NCI-H1105 treated with DMSO at 0.1 percent for 48 hours (cell line): ENCODE results near the gene DUSP3.

Experiments
- DNase-seq: peaks from one replicate; lab custom pipeline; 2025; lab: John Stamatoyannopoulos, UW

The DUSP3 gene

GRCh38 chr17:43768943-43769342 is 9.8 kb downstream of the DUSP3 start:
- DNase-seq: no peak

- no peak for DNase-seq
Measured at GRCh38 chr17:43768382-43768781, 10.4 kb downstream of the DUSP3 start.

- DNase-seq: no peak
Measured at GRCh38 chr17:43767713-43768059, 11.1 kb downstream of the DUSP3 start.

GRCh38 chr17:43767053-43767712 is 11.6 kb downstream of the DUSP3 start:
- DNase-seq: no peak

- DNase-seq: peak; percentile 35
Measured at GRCh38 chr17:43766413-43767052, 12.2 kb downstream of the DUSP3 start.

GRCh38 chr17:43760254-43760852 is 18.4 kb downstream of the DUSP3 start:
- peak; percentile 80 for DNase-seq

- no peak for DNase-seq
Measured at GRCh38 chr17:43759836-43760235, 18.9 kb downstream of the DUSP3 start.

- DNase-seq: no peak
Measured at GRCh38 chr17:43758497-43759174, 20.1 kb downstream of the DUSP3 start, which contains the start of gene SOST. SOST (minus strand) TSS chr17:43758791; CDS start chr17:43758741, 50 bp downstream.

- no peak for DNase-seq
Measured at GRCh38 chr17:43758086-43758485, 20.7 kb downstream of the DUSP3 start.

GRCh38 chr17:43757171-43757660 is 21.6 kb downstream of the DUSP3 start:
- no peak for DNase-seq

GRCh38 chr17:43756201-43756600 is 22.6 kb downstream of the DUSP3 start:
- DNase-seq: no peak

GRCh38 chr17:43755389-43755875 is 23.3 kb downstream of the DUSP3 start:
- peak; percentile 3 for DNase-seq

- no peak for DNase-seq
Measured at GRCh38 chr17:43754947-43755346, 23.8 kb downstream of the DUSP3 start.

- no peak for DNase-seq
Measured at GRCh38 chr17:43753493-43754129, 25.2 kb downstream of the DUSP3 start.

GRCh38 chr17:43750153-43750552 is 28.6 kb downstream of the DUSP3 start:
- no peak for DNase-seq

- no peak for DNase-seq
Measured at GRCh38 chr17:43745541-43745940, 33.2 kb downstream of the DUSP3 start.

GRCh38 chr17:43741636-43742035 is 37.1 kb downstream of the DUSP3 start:
- no peak for DNase-seq

- no peak for DNase-seq
Measured at GRCh38 chr17:43740541-43740940, 38.2 kb downstream of the DUSP3 start.

GRCh38 chr17:43737722-43738121 is 41.1 kb downstream of the DUSP3 start:
- DNase-seq: no peak

- no peak for DNase-seq
Measured at GRCh38 chr17:43736389-43736788, 42.4 kb downstream of the DUSP3 start.

GRCh38 chr17:43734376-43734775 is 44.4 kb downstream of the DUSP3 start:
- DNase-seq: no peak

- no peak for DNase-seq
Measured at GRCh38 chr17:43733956-43734355, 44.8 kb downstream of the DUSP3 start.
